ENCODE data around the gene ROBO2.

DNA sequence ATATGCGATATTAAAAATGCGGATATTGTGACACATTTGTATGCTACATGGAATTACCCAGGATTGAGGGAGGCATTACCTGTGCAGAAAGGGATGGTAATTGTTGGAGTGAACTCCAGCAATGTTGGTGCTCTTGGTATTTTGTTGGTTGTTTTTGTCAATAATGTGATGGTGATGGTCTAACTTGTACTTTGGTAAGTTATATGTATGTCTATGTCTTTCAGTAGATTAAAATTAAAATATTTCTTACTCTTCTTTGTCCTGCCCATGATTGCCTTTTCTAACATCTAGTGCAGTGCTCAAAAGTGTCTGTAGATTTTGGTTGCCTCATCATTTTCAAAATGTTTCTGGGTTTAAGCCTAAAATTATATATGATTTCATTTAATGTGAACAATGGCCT is 192.7 kb downstream of the ROBO2 start:
- no peak for TF ChIP-seq ELF4 (IDR thresholded peaks at IDR 0.05)
- no peak for TF ChIP-seq SUZ12 (IDR thresholded peaks at IDR 0.05)
- no peak for TF ChIP-seq L3MBTL2 (conservative IDR thresholded peaks at IDR 0.05)
- no peak for TF ChIP-seq FOXA1 (IDR thresholded peaks at IDR 0.05)
- TF ChIP-seq BHLHE40 (IDR thresholded peaks at IDR 0.05; ENCODE audit: borderline replicate concordance) = no peak
- no peak for TF ChIP-seq FOXM1 (IDR thresholded peaks at IDR 0.05; ENCODE audit: borderline replicate concordance)
- no peak for TF ChIP-seq SP1 (IDR thresholded peaks at IDR 0.05)
- no peak for TF ChIP-seq CTBP1 (IDR thresholded peaks at IDR 0.05; ENCODE audit: borderline replicate concordance)
- TF ChIP-seq TARDBP (IDR thresholded peaks at IDR 0.05) = no peak
- no peak for TF ChIP-seq PKNOX1 (IDR thresholded peaks at IDR 0.05)

Data from HEK293T (cell line).